ENCODE measurements around the gene KLF13. TPM values are rescaled to one million over a fixed set of nuclear protein-coding genes. Genes with fewer than 3 reads are reported as not detected.

The KLF13 gene
- total RNA-seq, 1 experiment from 2014 or later: 60.1 TPM

DNA sequence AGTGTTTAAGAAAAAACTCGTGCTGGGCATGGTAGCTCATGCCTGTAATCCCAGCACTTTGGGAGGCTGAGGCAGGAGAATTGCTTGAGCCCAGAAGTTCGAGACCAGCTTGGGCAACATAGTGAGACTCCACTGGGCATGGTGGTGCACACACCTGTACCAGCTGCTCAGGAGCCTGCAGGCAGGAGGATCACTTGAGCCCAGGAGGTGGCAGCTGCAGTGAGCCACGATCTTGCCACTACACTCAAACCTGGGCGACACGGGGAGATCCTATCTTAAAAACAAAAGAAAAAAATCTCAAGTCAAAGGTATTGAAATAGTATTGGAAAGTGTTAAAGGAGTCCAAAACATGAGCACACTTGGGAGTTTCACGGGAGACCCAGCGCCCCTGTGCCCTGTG lies 14.0 kb downstream of the KLF13 start:
- no peaks in the 10 kb centered on the region for H3K9me2 ChIP-seq (ENCODE audit: insufficient read depth)
- no TSS peak for BruUV-seq (replicated peaks)
- ChIA-PET RAD21 (ENCODE audit: low non-redundant PET in 1 of 2, low total read pairs in 2 of 2, uncharacterized antibody in 2 of 2, unreplicated experiment in 2 of 2) (no interaction called here), POLR2A (interaction anchor here (0.6 kb wide), 1 partner anchor 125 kb away, joined by 3 read pairs; no protein-coding TSS in a partner anchor), CTCF (no interaction called here)
- H3K27me3 ChIP-seq (ENCODE audit: insufficient read depth, low read length): no peaks in the 10 kb centered on the region
- no peak for ATAC-seq
- no peak overlapping the region for H2AFZ ChIP-seq (ENCODE audit: low read depth, low read length, poor library complexity, severe bottlenecking)
- H3K4me1 ChIP-seq (ENCODE audit: control insufficient read depth in 1 of 2, insufficient read depth in 2 of 2, low read length in 2 of 2): peaks cover 7% of the 10 kb centered on the region in 2 experiments; a peak in 3 of 4 replicates
- no peak overlapping the region for H3K4me3 ChIP-seq (replicated peaks in 1 of 2; ENCODE audit: low read depth in 1 of 2, low read length in 2 of 2)
- H3K4me2 ChIP-seq (ENCODE audit: low read length): no peak overlapping the region
- peaks cover 77% of the 10 kb centered on the region for H3K79me2 ChIP-seq (ENCODE audit: insufficient read depth, low read length)
- no peaks in the 10 kb centered on the region for H3K9me3 ChIP-seq (ENCODE audit: control insufficient read depth in 1 of 2, insufficient read depth in 1 of 2, low read depth in 1 of 2, low read length in 2 of 2)
- TF ChIP-seq POLR2AphosphoS5 (IDR thresholded peaks at IDR 0.05; ENCODE audit: low read depth, low read length) (no peak), POLR2A (IDR thresholded peaks at IDR 0.05; ENCODE audit: borderline replicate concordance, extremely low read depth, insufficient read depth, insufficient read length) (no peak), CEBPB (IDR thresholded peaks at IDR 0.05; ENCODE audit: low read depth) (no peak), YY1 (IDR thresholded peaks at IDR 0.05; ENCODE audit: extremely low read depth, insufficient replicate concordance, low read depth, low read length) (no peak), RAD21 (IDR thresholded peaks at IDR 0.05; ENCODE audit: low read depth) (no peak), JUND (IDR thresholded peaks at IDR 0.05) (no peak), ZFX (IDR thresholded peaks at IDR 0.05) (no peak)
- TF ChIP-seq, protein P1, sequence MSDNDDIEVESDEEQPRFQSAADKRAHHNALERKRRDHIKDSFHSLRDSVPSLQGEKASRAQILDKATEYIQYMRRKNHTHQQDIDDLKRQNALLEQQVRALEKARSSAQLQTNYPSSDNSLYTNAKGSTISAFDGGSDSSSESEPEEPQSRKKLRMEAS (IDR thresholded peaks at IDR 0.05): no peak
- intact Hi-C loops (cut with micrococcal nuclease): no loop called here
- DNase-seq (ENCODE audit: low read depth, low spot score): no peak
- H3K36me3 ChIP-seq (ENCODE audit: control insufficient read depth in 1 of 2, insufficient read depth in 2 of 2, low read length in 2 of 2): no peaks in the 10 kb centered on the region
- H3K27ac ChIP-seq (ENCODE audit: low read depth, low read length): no peak overlapping the region
- no peaks in the 10 kb centered on the region for H4K20me1 ChIP-seq (ENCODE audit: insufficient read depth)
- no peak overlapping the region for H3K9ac ChIP-seq (ENCODE audit: low read length)

DNA sequence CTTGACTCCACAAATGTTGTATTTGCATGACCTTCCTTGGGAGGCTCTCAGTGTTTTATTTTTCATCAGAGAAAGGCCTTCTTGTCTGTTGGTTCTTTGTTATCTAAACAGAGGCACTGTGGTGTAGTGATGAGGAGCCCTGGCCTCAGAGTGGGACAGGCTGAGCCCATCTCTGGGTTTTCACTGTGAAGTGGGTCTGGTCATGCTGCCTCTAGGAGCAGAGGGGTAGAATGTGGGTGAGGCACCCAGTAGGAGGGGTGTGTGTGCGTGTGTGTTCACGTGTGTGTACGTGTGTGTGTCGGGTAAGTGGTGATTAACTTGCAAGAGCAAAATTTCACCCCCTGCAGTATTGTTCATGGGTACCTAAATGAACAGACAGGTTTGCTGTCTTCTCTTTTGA lies 14.4 kb downstream of the KLF13 start:
- Histone ChIP-seq H4K20me1 (ENCODE audit: insufficient read depth) (no peaks in the 10 kb centered on the region), H2AFZ (ENCODE audit: low read depth, low read length, poor library complexity, severe bottlenecking) (no peak overlapping the region), H3K4me1 (ENCODE audit: control insufficient read depth in 1 of 2, insufficient read depth in 2 of 2, low read length in 2 of 2) (peaks cover 4 to 5% of the 10 kb centered on the region in 2 experiments; a peak in 3 of 4 replicates), H3K4me3 (replicated peaks in 1 of 2; ENCODE audit: low read depth in 1 of 2, low read length in 2 of 2) (no peak overlapping the region), H3K27me3 (ENCODE audit: insufficient read depth, low read length) (no peaks in the 10 kb centered on the region), H3K9me3 (ENCODE audit: control insufficient read depth in 1 of 2, insufficient read depth in 1 of 2, low read depth in 1 of 2, low read length in 2 of 2) (no peaks in the 10 kb centered on the region), H3K79me2 (ENCODE audit: insufficient read depth, low read length) (peaks cover 72% of the 10 kb centered on the region), H3K27ac (ENCODE audit: low read depth, low read length) (no peak overlapping the region), H3K4me2 (ENCODE audit: low read length) (no peak overlapping the region), H3K9me2 (ENCODE audit: insufficient read depth) (no peaks in the 10 kb centered on the region), H3K36me3 (ENCODE audit: control insufficient read depth in 1 of 2, insufficient read depth in 2 of 2, low read length in 2 of 2) (no peaks in the 10 kb centered on the region), H3K9ac (ENCODE audit: low read length) (no peak overlapping the region)
- ChIA-PET POLR2A (no interaction called here), RAD21 (ENCODE audit: low non-redundant PET in 1 of 2, low total read pairs in 2 of 2, uncharacterized antibody in 2 of 2, unreplicated experiment in 2 of 2) (no interaction called here), CTCF (no interaction called here)
- no TSS peak for BruUV-seq (replicated peaks)
- TF ChIP-seq EZH2phosphoT487 (IDR thresholded peaks at IDR 0.05; ENCODE audit: borderline replicate concordance): no peak
- no peak for TF ChIP-seq ELF1 (IDR thresholded peaks at IDR 0.05; ENCODE audit: borderline replicate concordance, low read depth)
- no peak for ATAC-seq
- intact Hi-C loops (cut with micrococcal nuclease): no loop called here
- no peak for DNase-seq (ENCODE audit: low read depth, low spot score)

All from HCT116 (cell line).